ENCODE measurements around the gene TASP1. TPM values are rescaled to one million over a fixed set of nuclear protein-coding genes. Genes with fewer than 3 reads are reported as not detected.

TASP1 gene
- total RNA-seq, 1 donor from 2014 or later = 7.7 TPM

GRCh38 chr20:13428684-13429083, 210.0 kb downstream of the TASP1 start:
- DNase-seq (ENCODE audit: low read depth, low spot score) = no peak
- H3K36me3 Mint-ChIP-seq (ENCODE audit: low read depth) = peaks cover 7% of the 10 kb centered on the region
- no peak for TF ChIP-seq CTCF (conservative IDR thresholded peaks at IDR 0.05)
- no peaks in the 10 kb centered on the region for H3K9me3 Mint-ChIP-seq
- H3K4me1 Mint-ChIP-seq = no peaks in the 10 kb centered on the region
- no peak overlapping the region for H3K4me3 Mint-ChIP-seq
- H3K27ac Mint-ChIP-seq (ENCODE audit: unreplicated experiment) = no peak overlapping the region
- no peaks in the 10 kb centered on the region for H3K27me3 Mint-ChIP-seq (ENCODE audit: low read depth)

- Mint-ChIP-seq H3K4me3 (no peak overlapping the region), H3K27ac (ENCODE audit: unreplicated experiment) (no peak overlapping the region), H3K9me3 (no peaks in the 10 kb centered on the region), H3K27me3 (ENCODE audit: low read depth) (no peaks in the 10 kb centered on the region), H3K4me1 (no peaks in the 10 kb centered on the region), H3K36me3 (ENCODE audit: low read depth) (peaks cover 3% of the 10 kb centered on the region)
- DNase-seq (ENCODE audit: low read depth, low spot score) = no peak
- no peak for TF ChIP-seq CTCF (conservative IDR thresholded peaks at IDR 0.05)
These were observed 211.9 kb downstream of the TASP1 start for GRCh38 chr20:13426870-13427269.

GRCh38 chr20:13425381-13426135, 213.2 kb downstream of the TASP1 start:
- H3K4me3 Mint-ChIP-seq = no peak overlapping the region
- no peak overlapping the region for H3K27ac Mint-ChIP-seq (ENCODE audit: unreplicated experiment)
- no peaks in the 10 kb centered on the region for H3K4me1 Mint-ChIP-seq
- TF ChIP-seq CTCF (conservative IDR thresholded peaks at IDR 0.05) = no peak
- H3K27me3 Mint-ChIP-seq (ENCODE audit: low read depth) = no peaks in the 10 kb centered on the region
- H3K9me3 Mint-ChIP-seq = no peaks in the 10 kb centered on the region
- DNase-seq (ENCODE audit: low read depth, low spot score) = no peak
- H3K36me3 Mint-ChIP-seq (ENCODE audit: low read depth) = no peaks in the 10 kb centered on the region

GRCh38 chr20:13424174-13424833, 214.4 kb downstream of the TASP1 start:
- DNase-seq (ENCODE audit: low read depth, low spot score) = no peak
- Mint-ChIP-seq H3K27ac (ENCODE audit: unreplicated experiment) (no peak overlapping the region), H3K4me3 (no peak overlapping the region), H3K9me3 (no peaks in the 10 kb centered on the region), H3K4me1 (no peaks in the 10 kb centered on the region), H3K27me3 (ENCODE audit: low read depth) (no peaks in the 10 kb centered on the region), H3K36me3 (ENCODE audit: low read depth) (no peaks in the 10 kb centered on the region)
- no peak for TF ChIP-seq CTCF (conservative IDR thresholded peaks at IDR 0.05)

- H3K4me3 Mint-ChIP-seq = no peak overlapping the region
- no peaks in the 10 kb centered on the region for H3K36me3 Mint-ChIP-seq (ENCODE audit: low read depth)
- H3K27ac Mint-ChIP-seq (ENCODE audit: unreplicated experiment) = no peak overlapping the region
- no peaks in the 10 kb centered on the region for H3K4me1 Mint-ChIP-seq
- H3K27me3 Mint-ChIP-seq (ENCODE audit: low read depth) = no peaks in the 10 kb centered on the region
- no peaks in the 10 kb centered on the region for H3K9me3 Mint-ChIP-seq
- no peak for DNase-seq (ENCODE audit: low read depth, low spot score)
- TF ChIP-seq CTCF (conservative IDR thresholded peaks at IDR 0.05) = no peak
These were observed 215.1 kb downstream of the TASP1 start for GRCh38 chr20:13423472-13424173.
